GM10266 (cell line): ENCODE measurements around the gene CAMK4.

Source experiments
- DNase-seq: peaks from one replicate; pipeline ENCODE4 v3.0.0; 2012; ENCODE audit errors: extremely low spot score
- CTCF ChIP-seq: IDR thresholded peaks from 2 replicates; pipeline ENCODE4 v1.5.1; 2012; ENCODE audit warnings: mild to moderate bottlenecking, low read depth; ENCODE audit not compliant: control insufficient read depth, insufficient read depth; ENCODE audit errors: missing control alignments

Gene CAMK4

GRCh38 chr5:111309384-111309783 lies 85.2 kb downstream of the CAMK4 start:
- no peak for DNase-seq
- no peak for TF ChIP-seq CTCF

- no peak for DNase-seq
Measured at GRCh38 chr5:111310711-111311620, 86.8 kb downstream of the CAMK4 start.

GRCh38 chr5:111311666-111312065 lies 87.5 kb downstream of the CAMK4 start:
- no peak for DNase-seq
- no peak for TF ChIP-seq CTCF

More at GRCh38 chr5:111310711-111311620, 86.8 kb downstream of the CAMK4 start:
- TF ChIP-seq CTCF: no peak

- no peak for DNase-seq
- TF ChIP-seq CTCF: no peak
Measured at GRCh38 chr5:111313017-111313724, 89.0 kb downstream of the CAMK4 start.

- TF ChIP-seq CTCF: no peak
- DNase-seq: no peak
Measured at GRCh38 chr5:111320953-111321352, 96.8 kb downstream of the CAMK4 start.

GRCh38 chr5:111321376-111321775 lies 97.2 kb downstream of the CAMK4 start:
- TF ChIP-seq CTCF: no peak
- no peak for DNase-seq

GRCh38 chr5:111326551-111326950 lies 102.4 kb downstream of the CAMK4 start:
- DNase-seq: no peak
- no peak for TF ChIP-seq CTCF
